Kidney (tissue), 14 donors: ENCODE measurements around the gene EZR. TPM values are rescaled to one million over a fixed set of nuclear protein-coding genes. Genes with fewer than 3 reads are reported as not detected.

ENCODE experiments used
- DNase-seq, 5 donors: peaks; one replicate each; pipeline ENCODE4 v3.0.0-alpha.2; 2013 to 2020
- FAIRE-seq: peaks from 2 replicates; lab custom pipeline; 2012; peaks lifted over from hg19 to GRCh38; lab: Jason Lieb, UNC
- H3K27ac ChIP-seq, 2 donors: one replicate each; pipeline ENCODE4 v1.7.0; 2013; ENCODE audit warnings: low read depth in 2 of 2, low read length in 2 of 2, inconsistent platforms in 1 of 2
- H3K27me3 ChIP-seq: one replicate; pipeline ENCODE4 v1.7.1; 2013; ENCODE audit warnings: low read length, inconsistent platforms; ENCODE audit not compliant: control insufficient read depth, insufficient read depth
- H3K36me3 ChIP-seq, 3 donors: one replicate each; pipeline versions ENCODE4 v1.7.0 to v1.7.1; 2013; ENCODE audit warnings: low read length in 3 of 3, control low read depth in 1 of 3, inconsistent platforms in 1 of 3; ENCODE audit not compliant: insufficient read depth in 3 of 3, control insufficient read depth in 2 of 3
- H3K4me1 ChIP-seq, 3 donors: one replicate each; pipeline versions ENCODE4 v1.7.0 to v1.7.1; 2013; ENCODE audit warnings: low read length in 3 of 3, inconsistent platforms in 1 of 3, low read depth in 1 of 3; ENCODE audit not compliant: control insufficient read depth in 2 of 3, insufficient read depth in 2 of 3
- H3K4me3 ChIP-seq, 3 donors: one replicate each; pipeline versions ENCODE4 v1.7.0 to v1.8.1; 2013; ENCODE audit warnings: low read length in 3 of 3, control low read depth in 1 of 3, inconsistent platforms in 1 of 3
- H3K9ac ChIP-seq, 3 donors: one replicate each; pipeline versions ENCODE4 v1.7.0 to v1.7.1; 2013; ENCODE audit warnings: low read length in 3 of 3, control low read depth in 1 of 3, inconsistent platforms in 1 of 3
- H3K9me3 ChIP-seq, 3 donors: one replicate each; pipeline versions ENCODE4 v1.7.0 to v1.7.1; 2013; ENCODE audit warnings: low read length in 3 of 3, control low read depth in 1 of 3, inconsistent platforms in 1 of 3; ENCODE audit not compliant: control insufficient read depth in 2 of 3, insufficient read depth in 1 of 3
- intact Hi-C: fragments of 100-400 bp; cut with DNase I; formaldehyde crosslinking; loops from one replicate; pipeline ENCODE4 v1.11.1; 2022
- polyA plus RNA-seq: library from polyadenylated mRNA; stranded (reverse); fragments of 350-450 nt; fragmentation: Illumina TruSeq; extraction: RNeasy Lipid Tissue Mini Kit (QIAGEN cat#74804); gene quantifications from one replicate; pipeline ENCODE4 v1.2.3, GENCODE V29; 2014; ENCODE audit warnings: low read depth, low replicate concordance; ENCODE audit not compliant: insufficient read depth
- total RNA-seq: library from RNA; stranded (reverse); fragmentation: NEBNext Ultra II Directional; extraction: Animal tissue kit (Norgen Biotek cat#: 25700); gene quantifications from one replicate; pipeline ENCODE4 v1.2.1, GENCODE V29; 2021
- TF ChIP-seq, protein P1 (sequence below): IDR thresholded peaks from 3 replicates; pipeline ENCODE4 v1.5.1; 2012; ENCODE audit warnings: mild to moderate bottlenecking, moderate library complexity, borderline replicate concordance; ENCODE audit not compliant: insufficient read depth; ENCODE audit errors: extremely low read depth
- donor health status: control.
- donor health status: control.
- donor health status: control.
- donor health status: control.
- donor health status: control.
- donor health status: DM: yes; HTN: yes; CAD: no.
- donor health status: Normal renal cell carcinoma (clear cell type).

Gene EZR
- total and polyA plus RNA-seq, 2 donors from 2014 or later: 154 to 636 TPM

DNA sequence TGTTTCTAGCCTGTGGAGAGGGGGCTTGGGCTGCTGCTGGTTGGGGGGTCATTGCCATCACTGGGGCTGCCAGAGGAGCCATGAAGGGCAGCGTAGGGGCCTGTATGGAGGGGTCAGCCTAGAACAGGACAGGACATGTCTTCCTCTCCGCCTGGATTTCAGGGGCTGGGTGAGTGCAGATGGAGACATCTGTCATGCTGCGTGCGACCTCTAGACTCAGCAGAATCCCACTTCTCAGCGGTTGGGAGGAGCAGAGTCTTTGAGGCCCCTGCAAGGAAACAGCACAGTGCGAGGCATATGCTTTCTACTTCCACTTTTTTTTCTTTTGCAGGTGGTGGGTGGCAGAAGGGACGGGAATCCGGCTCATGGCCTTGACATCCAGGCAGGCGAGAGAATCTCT, 67.9 kb downstream of the EZR start:
- H3K9me3 ChIP-seq: no peaks in the 10 kb centered on the region
- peak overlapping the region; percentile 62 to 72 for H3K27ac ChIP-seq
- H3K27me3 ChIP-seq: no peaks in the 10 kb centered on the region
- TF ChIP-seq, protein P1, sequence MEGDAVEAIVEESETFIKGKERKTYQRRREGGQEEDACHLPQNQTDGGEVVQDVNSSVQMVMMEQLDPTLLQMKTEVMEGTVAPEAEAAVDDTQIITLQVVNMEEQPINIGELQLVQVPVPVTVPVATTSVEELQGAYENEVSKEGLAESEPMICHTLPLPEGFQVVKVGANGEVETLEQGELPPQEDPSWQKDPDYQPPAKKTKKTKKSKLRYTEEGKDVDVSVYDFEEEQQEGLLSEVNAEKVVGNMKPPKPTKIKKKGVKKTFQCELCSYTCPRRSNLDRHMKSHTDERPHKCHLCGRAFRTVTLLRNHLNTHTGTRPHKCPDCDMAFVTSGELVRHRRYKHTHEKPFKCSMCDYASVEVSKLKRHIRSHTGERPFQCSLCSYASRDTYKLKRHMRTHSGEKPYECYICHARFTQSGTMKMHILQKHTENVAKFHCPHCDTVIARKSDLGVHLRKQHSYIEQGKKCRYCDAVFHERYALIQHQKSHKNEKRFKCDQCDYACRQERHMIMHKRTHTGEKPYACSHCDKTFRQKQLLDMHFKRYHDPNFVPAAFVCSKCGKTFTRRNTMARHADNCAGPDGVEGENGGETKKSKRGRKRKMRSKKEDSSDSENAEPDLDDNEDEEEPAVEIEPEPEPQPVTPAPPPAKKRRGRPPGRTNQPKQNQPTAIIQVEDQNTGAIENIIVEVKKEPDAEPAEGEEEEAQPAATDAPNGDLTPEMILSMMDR: no peak
- peaks cover 0 to 9% (median 4%) of the 10 kb centered on the region in 3 donors for H3K4me1 ChIP-seq
- H3K36me3 ChIP-seq: no peaks in the 10 kb centered on the region
- DNase-seq (no peak), FAIRE-seq (no peak)
- H3K9ac ChIP-seq: no peak overlapping the region
- intact Hi-C loops: no loop called here
- peak overlapping the region in 1 of 3 donors; percentile 30 for H3K4me3 ChIP-seq

DNA sequence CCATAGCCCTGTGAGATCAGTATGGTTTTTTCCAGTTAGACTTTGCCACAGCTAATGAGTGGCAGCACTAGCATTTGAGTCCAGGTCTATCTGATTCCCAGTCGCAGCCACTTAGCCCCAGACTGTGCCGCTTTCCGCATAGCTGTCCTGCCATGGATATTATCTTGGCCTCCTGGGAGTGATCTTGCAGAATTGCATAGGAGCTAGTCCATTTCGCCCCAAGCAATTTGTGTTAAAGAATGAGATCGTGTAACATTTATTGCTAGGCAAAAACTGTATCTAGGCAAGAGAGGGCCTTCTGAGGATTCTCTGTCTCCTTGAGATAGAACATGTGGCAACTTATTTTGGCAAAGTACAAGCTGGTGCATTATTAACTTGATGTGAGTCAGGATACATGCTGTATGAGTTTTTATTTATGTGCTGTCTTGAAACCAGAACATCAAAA, 74.2 kb downstream of the EZR start:
- no peaks in the 10 kb centered on the region for H3K36me3 ChIP-seq
- no peak overlapping the region for H3K27ac ChIP-seq
- DNase-seq (no peak), FAIRE-seq (no peak)
- intact Hi-C loops: no loop called here
- no peaks in the 10 kb centered on the region for H3K27me3 ChIP-seq
- H3K4me1 ChIP-seq: no peaks in the 10 kb centered on the region
- H3K9ac ChIP-seq: no peak overlapping the region
- no peak overlapping the region for H3K4me3 ChIP-seq
- no peaks in the 10 kb centered on the region for H3K9me3 ChIP-seq
- TF ChIP-seq, protein P1: no peak

DNA sequence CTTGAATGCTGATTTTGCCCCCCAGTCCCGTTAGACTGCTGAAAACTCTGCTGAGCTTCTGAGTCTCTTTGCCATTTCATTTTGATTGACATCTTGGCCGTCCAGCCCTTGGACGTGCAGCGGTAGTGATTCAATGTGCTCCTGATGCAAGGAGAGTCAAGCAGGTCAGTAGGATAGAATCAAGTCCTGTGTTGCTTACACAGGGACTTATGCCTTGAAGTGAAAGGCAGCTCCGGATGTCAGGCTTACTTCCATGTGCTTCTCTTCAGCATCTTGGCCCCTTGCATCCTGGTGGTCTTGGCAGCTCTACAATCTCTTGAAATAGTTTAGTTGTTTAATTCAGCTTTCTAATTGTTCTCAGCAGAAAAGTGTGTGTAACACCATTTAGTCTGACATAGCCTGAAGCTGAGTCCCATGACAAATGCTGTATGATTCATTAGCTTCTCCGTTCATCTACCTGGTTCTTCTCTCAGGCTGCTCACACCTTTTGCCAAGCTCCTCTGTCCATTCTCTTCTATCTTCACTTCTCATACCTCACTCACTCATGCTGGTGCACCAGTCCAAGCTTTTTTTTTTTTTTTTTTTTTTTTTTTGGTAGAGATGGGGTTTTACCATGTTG, 76.0 kb downstream of the EZR start:
- H3K27me3 ChIP-seq: no peaks in the 10 kb centered on the region
- H3K9ac ChIP-seq: no peak overlapping the region
- DNase-seq (peak in 1 of 5 donors; percentile 55), FAIRE-seq (no peak)
- intact Hi-C loops: no loop called here
- H3K4me1 ChIP-seq: no peaks in the 10 kb centered on the region
- TF ChIP-seq, protein P1: no peak
- H3K9me3 ChIP-seq: peaks cover 0 to 5% (median 2%) of the 10 kb centered on the region in 3 donors
- H3K36me3 ChIP-seq: no peaks in the 10 kb centered on the region
- H3K4me3 ChIP-seq: no peak overlapping the region
- H3K27ac ChIP-seq: no peak overlapping the region
